Loucy (cell line): ENCODE data around the gene GCK.

ENCODE experiments used
- EZH2phosphoT487 ChIP-seq: fragments of 200-600 bp; IDR thresholded peaks from 2 replicates; pipeline ENCODE4 v1.6.1; 2018; ENCODE audit warnings: antibody characterized with exemption, mild to moderate bottlenecking, moderate library complexity, borderline replicate concordance
- TF ChIP-seq, protein P1 (sequence below): fragments of 200-600 bp; sonication (generic); conservative IDR thresholded peaks from 2 replicates; pipeline ENCODE4 v1.5.1; 2014; ENCODE audit warnings: mild to moderate bottlenecking, antibody characterized with exemption, low read length

DNA sequence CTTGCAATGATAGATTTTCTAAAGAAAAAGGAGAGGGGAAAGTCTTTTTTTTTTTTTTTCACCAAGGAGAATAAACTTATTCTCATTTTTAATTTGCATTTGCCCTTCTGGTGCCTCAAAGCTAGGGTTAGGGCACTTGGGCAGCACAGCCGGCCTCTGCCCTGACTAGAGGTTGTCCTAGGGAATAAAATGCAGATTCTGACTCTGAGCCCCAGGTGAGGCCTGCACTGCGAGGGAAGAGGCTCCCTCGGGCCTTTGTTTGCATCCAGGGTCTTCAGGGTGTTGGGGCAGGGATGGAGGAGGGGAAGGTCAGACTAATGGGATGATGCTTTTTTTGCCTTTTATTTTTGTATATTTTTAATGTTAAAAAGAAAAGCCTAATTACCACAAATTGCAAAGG is 55.9 kb downstream of the GCK start:
- TF ChIP-seq, protein P1, sequence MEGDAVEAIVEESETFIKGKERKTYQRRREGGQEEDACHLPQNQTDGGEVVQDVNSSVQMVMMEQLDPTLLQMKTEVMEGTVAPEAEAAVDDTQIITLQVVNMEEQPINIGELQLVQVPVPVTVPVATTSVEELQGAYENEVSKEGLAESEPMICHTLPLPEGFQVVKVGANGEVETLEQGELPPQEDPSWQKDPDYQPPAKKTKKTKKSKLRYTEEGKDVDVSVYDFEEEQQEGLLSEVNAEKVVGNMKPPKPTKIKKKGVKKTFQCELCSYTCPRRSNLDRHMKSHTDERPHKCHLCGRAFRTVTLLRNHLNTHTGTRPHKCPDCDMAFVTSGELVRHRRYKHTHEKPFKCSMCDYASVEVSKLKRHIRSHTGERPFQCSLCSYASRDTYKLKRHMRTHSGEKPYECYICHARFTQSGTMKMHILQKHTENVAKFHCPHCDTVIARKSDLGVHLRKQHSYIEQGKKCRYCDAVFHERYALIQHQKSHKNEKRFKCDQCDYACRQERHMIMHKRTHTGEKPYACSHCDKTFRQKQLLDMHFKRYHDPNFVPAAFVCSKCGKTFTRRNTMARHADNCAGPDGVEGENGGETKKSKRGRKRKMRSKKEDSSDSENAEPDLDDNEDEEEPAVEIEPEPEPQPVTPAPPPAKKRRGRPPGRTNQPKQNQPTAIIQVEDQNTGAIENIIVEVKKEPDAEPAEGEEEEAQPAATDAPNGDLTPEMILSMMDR = no peak
- TF ChIP-seq EZH2phosphoT487 = no peak
